OCI-LY3 (cell line): ENCODE data around the gene GAL3ST1.

Source experiments
- EZH2phosphoT487 ChIP-seq: fragments of 200-600 bp; shearing (Covaris generic); IDR thresholded peaks from 2 replicates; pipeline ENCODE4 v1.6.1; 2018; ENCODE audit warnings: antibody characterized with exemption, mixed run types, low read depth
- TF ChIP-seq, protein P1 (sequence below): fragments of 200-600, 300-600 bp; sonication (generic); IDR thresholded peaks from 2 replicates; pipeline ENCODE4 v1.5.1; 2014; ENCODE audit warnings: antibody characterized with exemption, low read length, low read depth

DNA sequence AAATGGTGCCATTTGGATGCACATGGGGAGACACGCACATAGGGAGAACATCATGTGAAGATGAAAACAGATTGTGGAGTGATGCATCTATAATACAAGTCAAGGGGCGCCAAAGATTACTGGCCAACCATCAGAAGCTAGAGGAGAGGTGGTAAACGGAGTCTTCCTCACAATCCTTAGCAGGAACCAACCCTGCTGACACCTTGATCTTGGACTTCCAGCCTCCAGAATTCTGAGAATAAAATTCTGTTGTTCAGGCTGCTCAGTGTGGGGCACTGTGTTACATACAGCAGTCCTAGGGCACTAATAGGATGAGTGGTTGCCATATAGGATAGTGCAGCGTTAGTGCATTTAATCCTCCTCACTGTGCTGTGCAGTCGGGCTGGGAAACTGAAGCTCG, 61.0 kb downstream of the GAL3ST1 start:
- TF ChIP-seq, protein P1, sequence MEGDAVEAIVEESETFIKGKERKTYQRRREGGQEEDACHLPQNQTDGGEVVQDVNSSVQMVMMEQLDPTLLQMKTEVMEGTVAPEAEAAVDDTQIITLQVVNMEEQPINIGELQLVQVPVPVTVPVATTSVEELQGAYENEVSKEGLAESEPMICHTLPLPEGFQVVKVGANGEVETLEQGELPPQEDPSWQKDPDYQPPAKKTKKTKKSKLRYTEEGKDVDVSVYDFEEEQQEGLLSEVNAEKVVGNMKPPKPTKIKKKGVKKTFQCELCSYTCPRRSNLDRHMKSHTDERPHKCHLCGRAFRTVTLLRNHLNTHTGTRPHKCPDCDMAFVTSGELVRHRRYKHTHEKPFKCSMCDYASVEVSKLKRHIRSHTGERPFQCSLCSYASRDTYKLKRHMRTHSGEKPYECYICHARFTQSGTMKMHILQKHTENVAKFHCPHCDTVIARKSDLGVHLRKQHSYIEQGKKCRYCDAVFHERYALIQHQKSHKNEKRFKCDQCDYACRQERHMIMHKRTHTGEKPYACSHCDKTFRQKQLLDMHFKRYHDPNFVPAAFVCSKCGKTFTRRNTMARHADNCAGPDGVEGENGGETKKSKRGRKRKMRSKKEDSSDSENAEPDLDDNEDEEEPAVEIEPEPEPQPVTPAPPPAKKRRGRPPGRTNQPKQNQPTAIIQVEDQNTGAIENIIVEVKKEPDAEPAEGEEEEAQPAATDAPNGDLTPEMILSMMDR, result no peak
- TF ChIP-seq EZH2phosphoT487, result no peak
